ENCODE results near the gene SNX25. TPM values are rescaled to one million over a fixed set of nuclear protein-coding genes. Genes with fewer than 3 reads are reported as not detected.

SNX25 gene
- polyA plus RNA-seq, 1 of the 3 experiments (the other 2 are of a cell fraction) = 8.5 TPM

GRCh38 chr4:185218312-185218711 is 8.9 kb downstream of the SNX25 start:
- 93% methylated on average over 2 of the region's 2 CpGs for WGBS (ENCODE audit: low lambda C conversion rate)
- Histone ChIP-seq H3K9me3 (no peaks in the 10 kb centered on the region), H3K27me3 (ENCODE audit: insufficient read depth) (no peaks in the 10 kb centered on the region), H3K4me2 (no peak overlapping the region), H2AFZ (ENCODE audit: low read depth) (no peak overlapping the region), H3K36me3 (replicated peaks in 1 of 2; ENCODE audit: control insufficient read depth in 1 of 2, insufficient read depth in 2 of 2, low read length in 1 of 2) (no peaks in the 10 kb centered on the region), H3K27ac (ENCODE audit: low read depth in 2 of 2, low read length in 1 of 2) (no peak overlapping the region), H3K4me1 (ENCODE audit: control insufficient read depth in 1 of 2, insufficient read depth in 2 of 2, low read depth in 1 of 2, low read length in 1 of 2) (peaks cover 0 to 42% of the 10 kb centered on the region in 2 experiments; a peak in 3 of 4 replicates), H3K9me2 (no peaks in the 10 kb centered on the region), H3K9ac (no peak overlapping the region), H3K4me3 (ENCODE audit: low read depth in 2 of 2, low read length in 1 of 2) (no peak overlapping the region), H3K79me2 (ENCODE audit: insufficient read depth) (peaks cover 99% of the 10 kb centered on the region), H3F3A (replicated peaks; ENCODE audit: insufficient read depth) (peaks cover 18% of the 10 kb centered on the region), H4K20me1 (ENCODE audit: insufficient read depth) (peaks cover 22% of the 10 kb centered on the region)
- CTCF ChIA-PET = no interaction called here
- no peak for TF ChIP-seq IRF3 (IDR thresholded peaks at IDR 0.05; ENCODE audit: low read depth, low read length)
- TF ChIP-seq USF1 (IDR thresholded peaks at IDR 0.05; ENCODE audit: borderline replicate concordance, low read depth) = no peak
- TF ChIP-seq RCOR1 (IDR thresholded peaks at IDR 0.05; ENCODE audit: low read length) = no peak
- no peak for TF ChIP-seq RXRA (IDR thresholded peaks at IDR 0.05; ENCODE audit: borderline replicate concordance, low read depth)
- TF ChIP-seq REST (IDR thresholded peaks at IDR 0.05; ENCODE audit: low read depth, low read length) = no peak
- no peak for TF ChIP-seq EZH2phosphoT487 (IDR thresholded peaks at IDR 0.05; ENCODE audit: borderline replicate concordance, low read depth)
- no peak for TF ChIP-seq SIN3A (IDR thresholded peaks at IDR 0.05; ENCODE audit: borderline replicate concordance, low read depth, low read length)
- no peak for TF ChIP-seq RFX5 (IDR thresholded peaks at IDR 0.05; ENCODE audit: low read length)
- no peak for DNase-seq
- POLR2A ChIA-PET = no interaction called here

- Histone ChIP-seq H3K4me3 (ENCODE audit: low read depth in 2 of 2, low read length in 1 of 2) (no peak overlapping the region), H2AFZ (ENCODE audit: low read depth) (no peak overlapping the region), H3K79me2 (ENCODE audit: insufficient read depth) (peaks cover 96% of the 10 kb centered on the region), H3F3A (replicated peaks; ENCODE audit: insufficient read depth) (peaks cover 21% of the 10 kb centered on the region), H3K27ac (ENCODE audit: low read depth in 2 of 2, low read length in 1 of 2) (peak overlapping the region in 1 of 2 experiments; percentile 56; a peak in 1 of 4 replicates), H3K4me1 (ENCODE audit: control insufficient read depth in 1 of 2, insufficient read depth in 2 of 2, low read depth in 1 of 2, low read length in 1 of 2) (peaks cover 0 to 43% of the 10 kb centered on the region in 2 experiments; a peak in 3 of 4 replicates), H3K9me2 (no peaks in the 10 kb centered on the region), H3K27me3 (ENCODE audit: insufficient read depth) (no peaks in the 10 kb centered on the region), H3K9ac (no peak overlapping the region), H3K36me3 (replicated peaks in 1 of 2; ENCODE audit: control insufficient read depth in 1 of 2, insufficient read depth in 2 of 2, low read length in 1 of 2) (no peaks in the 10 kb centered on the region), H3K9me3 (no peaks in the 10 kb centered on the region), H4K20me1 (ENCODE audit: insufficient read depth) (peaks cover 15% of the 10 kb centered on the region), H3K4me2 (peak overlapping the region; percentile 40; the same call in 1 of the 2 replicates)
- ChIA-PET POLR2A (no interaction called here), CTCF (interaction anchor here (0.7 to 0.9 kb wide), 2 partner anchors 15 to 907 kb away, joined by 3 read pairs; no protein-coding TSS in a partner anchor)
- 68% methylated on average over 3 of the region's 3 CpGs for WGBS (ENCODE audit: low lambda C conversion rate)
- DNase-seq = no peak
- TF ChIP-seq NRF1 (IDR thresholded peaks at IDR 0.05; ENCODE audit: low read depth, low read length) = no peak
- no peak for TF ChIP-seq GABPA (IDR thresholded peaks at IDR 0.05; ENCODE audit: low read depth)
- TF ChIP-seq YY1 (IDR thresholded peaks at IDR 0.05; ENCODE audit: low read depth) = no peak
- TF ChIP-seq NFIC (IDR thresholded peaks at IDR 0.05; ENCODE audit: borderline replicate concordance) = peak; percentile 14; the same call in 1 of the 2 replicates
- TF ChIP-seq TCF12 (IDR thresholded peaks at IDR 0.05) = peak; percentile 29; the same call in 1 of the 2 replicates
These were observed 10.3 kb downstream of the SNX25 start for GRCh38 chr4:185219551-185220344.
